Astrocyte (in vitro differentiated cells and primary cell): ENCODE results near the gene GLYATL2. TPM values are rescaled to one million over a fixed set of nuclear protein-coding genes. Genes with fewer than 3 reads are reported as not detected.

Experiments used
- DNase-seq: peaks from one replicate; pipeline ENCODE4 v3.0.0-alpha.2; 2010; ENCODE audit warnings: low read depth
- FAIRE-seq: peaks from 2 replicates; lab custom pipeline; 2011; peaks lifted over from hg19 to GRCh38; lab: Jason Lieb, UNC
- H2AFZ ChIP-seq: 2 replicates; pipeline ENCODE4 v1.6.0; 2012; ENCODE audit warnings: low read depth, low read length, inconsistent platforms
- H3K27ac ChIP-seq: 2 replicates; pipeline ENCODE4 v1.5.1; 2011; ENCODE audit warnings: low read depth, low read length, inconsistent platforms
- H3K27me3 ChIP-seq: 2 replicates; pipeline ENCODE4 v1.6.0; 2011; ENCODE audit warnings: low read length, inconsistent platforms; ENCODE audit not compliant: insufficient read depth
- H3K36me3 ChIP-seq: 2 replicates; pipeline ENCODE4 v1.5.1; 2011; ENCODE audit warnings: low read length, inconsistent platforms; ENCODE audit not compliant: insufficient read depth
- H3K4me1 ChIP-seq: 2 replicates; pipeline ENCODE4 v1.5.1; 2011; ENCODE audit warnings: low read length, inconsistent platforms; ENCODE audit not compliant: insufficient read depth
- H3K4me2 ChIP-seq: 2 replicates; pipeline ENCODE4 v1.6.0; 2012; ENCODE audit warnings: low read length, inconsistent platforms
- H3K4me3 ChIP-seq: 2 replicates; pipeline ENCODE4 v1.5.1; 2011; ENCODE audit warnings: low read depth, mild to moderate bottlenecking, low read length, inconsistent platforms; ENCODE audit not compliant: insufficient read depth
- H3K79me2 ChIP-seq: 2 replicates; pipeline ENCODE4 v1.6.0; 2012; ENCODE audit warnings: mild to moderate bottlenecking, low read length, inconsistent platforms; ENCODE audit not compliant: insufficient read depth
- H3K9ac ChIP-seq: 2 replicates; pipeline ENCODE4 v1.6.0; 2012; ENCODE audit warnings: mild to moderate bottlenecking, low read length, inconsistent platforms
- H3K9me3 ChIP-seq: 2 replicates; pipeline ENCODE4 v1.5.1; 2012; ENCODE audit warnings: low read depth, mild to moderate bottlenecking, low read length, inconsistent platforms; ENCODE audit not compliant: insufficient read depth
- H4K20me1 ChIP-seq: 2 replicates; pipeline ENCODE4 v1.6.0; 2012; ENCODE audit warnings: low read length, inconsistent platforms; ENCODE audit not compliant: insufficient read depth
- H3K27ac Mint-ChIP-seq: one replicate; pipeline ENCODE4 v1.8.0; 2021; ENCODE audit warnings: mild to moderate bottlenecking, mixed read lengths; ENCODE audit not compliant: unreplicated experiment
- H3K27me3 Mint-ChIP-seq: one replicate; pipeline ENCODE4 v1.8.0; 2021; ENCODE audit warnings: low read depth, mixed read lengths; ENCODE audit not compliant: unreplicated experiment
- H3K36me3 Mint-ChIP-seq: one replicate; pipeline ENCODE4 v1.8.0; 2021; ENCODE audit warnings: low read depth, mixed read lengths; ENCODE audit not compliant: unreplicated experiment
- H3K4me1 Mint-ChIP-seq: one replicate; pipeline ENCODE4 v1.8.0; 2021; ENCODE audit warnings: low read depth, mixed read lengths; ENCODE audit not compliant: unreplicated experiment
- H3K4me3 Mint-ChIP-seq: one replicate; pipeline ENCODE4 v1.8.0; 2021; ENCODE audit warnings: mild to moderate bottlenecking, moderate library complexity, mixed read lengths; ENCODE audit not compliant: unreplicated experiment
- H3K9me3 Mint-ChIP-seq: one replicate; pipeline ENCODE4 v1.8.0; 2021; ENCODE audit warnings: mild to moderate bottlenecking, mixed read lengths; ENCODE audit not compliant: unreplicated experiment
- EZH2 ChIP-seq: IDR thresholded peaks from 2 replicates; pipeline ENCODE4 v1.6.1; 2012; ENCODE audit warnings: mild to moderate bottlenecking, low read length, inconsistent platforms; ENCODE audit not compliant: insufficient read depth
- total RNA-seq: library from RNA; stranded (reverse); gene quantifications from 2 replicates; pipeline ENCODE4 v1.2.1, GENCODE V29; 2021
- TF ChIP-seq, protein P1 (sequence below): IDR thresholded peaks from 2 replicates; pipeline ENCODE4 v1.5.1; 2011; ENCODE audit warnings: low read depth, mild to moderate bottlenecking, inconsistent platforms, low read length, moderate library complexity; ENCODE audit not compliant: insufficient read depth

The GLYATL2 gene
- total RNA-seq, 1 donor from 2014 or later, result not detected

- no peaks in the 10 kb centered on the region for H4K20me1 ChIP-seq
- no peak overlapping the region for H3K27ac ChIP-seq
- no peaks in the 10 kb centered on the region for H3K27me3 ChIP-seq
- no peaks in the 10 kb centered on the region for H3K36me3 ChIP-seq
- no peak overlapping the region for H3K4me3 ChIP-seq
- Mint-ChIP-seq H3K27ac (no peak overlapping the region), H3K4me1 (no peaks in the 10 kb centered on the region), H3K27me3 (no peaks in the 10 kb centered on the region), H3K9me3 (peaks cover 3% of the 10 kb centered on the region), H3K36me3 (no peaks in the 10 kb centered on the region), H3K4me3 (no peak overlapping the region)
- no peak overlapping the region for H3K9ac ChIP-seq
- no peak overlapping the region for H2AFZ ChIP-seq
- no peaks in the 10 kb centered on the region for H3K4me1 ChIP-seq
- no peaks in the 10 kb centered on the region for H3K79me2 ChIP-seq
- no peak for DNase-seq
- no peak for TF ChIP-seq EZH2
- H3K9me3 ChIP-seq, result no peaks in the 10 kb centered on the region
- FAIRE-seq, result no peak
- no peak overlapping the region for H3K4me2 ChIP-seq
Measured at GRCh38 chr11:58845386-58845785, 882 bp upstream of the GLYATL2 start.

DNA sequence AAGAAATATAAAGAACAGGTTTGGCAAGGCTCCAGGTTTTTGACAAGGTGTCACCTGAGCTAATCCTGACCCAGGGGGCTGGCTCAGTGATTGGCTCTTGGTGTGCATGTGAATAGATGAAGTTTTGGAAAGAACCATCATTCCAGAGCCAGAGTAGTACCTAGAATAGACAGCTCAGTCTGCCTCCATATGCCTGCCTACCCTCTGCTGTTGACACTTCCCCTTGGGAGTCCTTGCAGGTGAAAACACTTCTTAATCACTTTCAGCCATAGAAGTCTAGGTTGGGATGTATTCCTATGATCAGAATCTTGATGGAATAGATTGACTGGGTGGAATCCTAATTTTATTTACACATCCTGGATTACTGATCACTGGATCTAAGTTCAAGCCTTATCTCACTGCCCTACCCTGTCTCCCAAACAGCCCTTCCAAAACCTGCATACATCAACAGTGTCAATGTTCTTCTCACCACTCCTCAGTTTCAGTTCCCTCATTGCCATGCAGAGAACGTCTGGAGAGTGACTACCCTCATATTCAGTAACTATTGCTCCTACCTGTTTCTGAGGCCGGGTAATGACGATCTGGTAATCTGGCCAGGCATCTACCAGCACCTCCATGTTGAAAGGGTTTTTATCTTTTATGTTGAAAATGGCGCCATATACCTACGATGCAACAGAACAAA, 6.7 kb downstream of the GLYATL2 start:
- no peaks in the 10 kb centered on the region for H3K36me3 Mint-ChIP-seq
- H3K4me3 ChIP-seq, result no peak overlapping the region
- H3K4me1 ChIP-seq, result no peaks in the 10 kb centered on the region
- TF ChIP-seq, protein P1, sequence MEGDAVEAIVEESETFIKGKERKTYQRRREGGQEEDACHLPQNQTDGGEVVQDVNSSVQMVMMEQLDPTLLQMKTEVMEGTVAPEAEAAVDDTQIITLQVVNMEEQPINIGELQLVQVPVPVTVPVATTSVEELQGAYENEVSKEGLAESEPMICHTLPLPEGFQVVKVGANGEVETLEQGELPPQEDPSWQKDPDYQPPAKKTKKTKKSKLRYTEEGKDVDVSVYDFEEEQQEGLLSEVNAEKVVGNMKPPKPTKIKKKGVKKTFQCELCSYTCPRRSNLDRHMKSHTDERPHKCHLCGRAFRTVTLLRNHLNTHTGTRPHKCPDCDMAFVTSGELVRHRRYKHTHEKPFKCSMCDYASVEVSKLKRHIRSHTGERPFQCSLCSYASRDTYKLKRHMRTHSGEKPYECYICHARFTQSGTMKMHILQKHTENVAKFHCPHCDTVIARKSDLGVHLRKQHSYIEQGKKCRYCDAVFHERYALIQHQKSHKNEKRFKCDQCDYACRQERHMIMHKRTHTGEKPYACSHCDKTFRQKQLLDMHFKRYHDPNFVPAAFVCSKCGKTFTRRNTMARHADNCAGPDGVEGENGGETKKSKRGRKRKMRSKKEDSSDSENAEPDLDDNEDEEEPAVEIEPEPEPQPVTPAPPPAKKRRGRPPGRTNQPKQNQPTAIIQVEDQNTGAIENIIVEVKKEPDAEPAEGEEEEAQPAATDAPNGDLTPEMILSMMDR, result no peak
- no peak for TF ChIP-seq EZH2
- H2AFZ ChIP-seq, result no peak overlapping the region
- no peaks in the 10 kb centered on the region for H3K79me2 ChIP-seq
- no peaks in the 10 kb centered on the region for H3K9me3 ChIP-seq
- no peaks in the 10 kb centered on the region for H3K9me3 Mint-ChIP-seq
- no peaks in the 10 kb centered on the region for H4K20me1 ChIP-seq
- H3K27me3 ChIP-seq, result no peaks in the 10 kb centered on the region
- H3K27ac Mint-ChIP-seq, result no peak overlapping the region
- H3K9ac ChIP-seq, result no peak overlapping the region
- H3K27ac ChIP-seq, result no peak overlapping the region
- FAIRE-seq (no peak), DNase-seq (no peak)
- H3K4me3 Mint-ChIP-seq, result no peak overlapping the region
- no peaks in the 10 kb centered on the region for H3K4me1 Mint-ChIP-seq
- H3K36me3 ChIP-seq, result no peaks in the 10 kb centered on the region
- peaks cover 2% of the 10 kb centered on the region for H3K27me3 Mint-ChIP-seq
- no peak overlapping the region for H3K4me2 ChIP-seq

- no peaks in the 10 kb centered on the region for H3K79me2 ChIP-seq
- FAIRE-seq, result no peak
- no peak overlapping the region for H3K4me3 ChIP-seq
- H3K27ac ChIP-seq, result no peak overlapping the region
- no peaks in the 10 kb centered on the region for H3K4me1 ChIP-seq
- no peaks in the 10 kb centered on the region for H3K9me3 ChIP-seq
- Mint-ChIP-seq H3K27ac (no peak overlapping the region), H3K9me3 (no peaks in the 10 kb centered on the region), H3K4me1 (no peaks in the 10 kb centered on the region), H3K4me3 (no peak overlapping the region), H3K27me3 (peaks cover 2% of the 10 kb centered on the region), H3K36me3 (no peaks in the 10 kb centered on the region)
- no peaks in the 10 kb centered on the region for H3K27me3 ChIP-seq
- TF ChIP-seq EZH2, result no peak
- TF ChIP-seq, protein P1, result no peak
- H3K9ac ChIP-seq, result no peak overlapping the region
- H3K36me3 ChIP-seq, result no peaks in the 10 kb centered on the region
- H4K20me1 ChIP-seq, result no peaks in the 10 kb centered on the region
- no peak overlapping the region for H2AFZ ChIP-seq
- DNase-seq, result peak; percentile 22
- no peak overlapping the region for H3K4me2 ChIP-seq
Measured at GRCh38 chr11:58832056-58832645, 12.4 kb downstream of the GLYATL2 start.
